Parathyroid adenoma (tissue), 2 donors: Measurements from ENCODE around the gene GASK1B.

Experiments used
- H2AFZ ChIP-seq: fragments of 300-600 bp; sonication (generic); one replicate; pipeline ENCODE4 v1.7.0; 2017; ENCODE audit warnings: antibody characterized with exemption, mild to moderate bottlenecking
- H3K27ac ChIP-seq: fragments of 300-600 bp; sonication (generic); one replicate; pipeline ENCODE4 v1.7.0; 2017
- H3K27me3 ChIP-seq: fragments of 300-600 bp; sonication (generic); one replicate; pipeline ENCODE4 v1.7.0; 2017; ENCODE audit warnings: low read length; ENCODE audit not compliant: control insufficient read depth, insufficient read depth
- H3K36me3 ChIP-seq: fragments of 300-600 bp; sonication (generic); one replicate; pipeline ENCODE4 v1.7.0; 2017; ENCODE audit warnings: low read length; ENCODE audit not compliant: control insufficient read depth, insufficient read depth
- H3K4me1 ChIP-seq: fragments of 300-600 bp; sonication (generic); one replicate; pipeline ENCODE4 v1.7.0; 2017; ENCODE audit warnings: control low read depth
- H3K4me2 ChIP-seq: fragments of 300-600 bp; sonication (generic); one replicate; pipeline ENCODE4 v1.7.0; 2017; ENCODE audit warnings: low read length
- H3K4me3 ChIP-seq: fragments of 300-600 bp; sonication (generic); one replicate; pipeline ENCODE4 v1.7.0; 2017; ENCODE audit warnings: low read depth, low read length
- H3K79me2 ChIP-seq: fragments of 300-600 bp; sonication (generic); one replicate; pipeline ENCODE4 v1.7.0; 2017; ENCODE audit warnings: control low read depth
- H3K9ac ChIP-seq: fragments of 300-600 bp; sonication (generic); one replicate; pipeline ENCODE4 v1.7.0; 2017; ENCODE audit warnings: mild to moderate bottlenecking
- H3K9me3 ChIP-seq: fragments of 300-600 bp; sonication (generic); one replicate; pipeline ENCODE4 v1.7.0; 2017; ENCODE audit warnings: low read length; ENCODE audit not compliant: control insufficient read depth
- CTCF ChIP-seq: fragments of 300-600 bp; sonication (generic); IDR thresholded peaks from one replicate; pipeline ENCODE4 v1.7.0; 2017; ENCODE audit warnings: antibody characterized with exemption, mild to moderate bottlenecking
- donor health status: primary hyperparathyroidism.

Gene GASK1B

DNA sequence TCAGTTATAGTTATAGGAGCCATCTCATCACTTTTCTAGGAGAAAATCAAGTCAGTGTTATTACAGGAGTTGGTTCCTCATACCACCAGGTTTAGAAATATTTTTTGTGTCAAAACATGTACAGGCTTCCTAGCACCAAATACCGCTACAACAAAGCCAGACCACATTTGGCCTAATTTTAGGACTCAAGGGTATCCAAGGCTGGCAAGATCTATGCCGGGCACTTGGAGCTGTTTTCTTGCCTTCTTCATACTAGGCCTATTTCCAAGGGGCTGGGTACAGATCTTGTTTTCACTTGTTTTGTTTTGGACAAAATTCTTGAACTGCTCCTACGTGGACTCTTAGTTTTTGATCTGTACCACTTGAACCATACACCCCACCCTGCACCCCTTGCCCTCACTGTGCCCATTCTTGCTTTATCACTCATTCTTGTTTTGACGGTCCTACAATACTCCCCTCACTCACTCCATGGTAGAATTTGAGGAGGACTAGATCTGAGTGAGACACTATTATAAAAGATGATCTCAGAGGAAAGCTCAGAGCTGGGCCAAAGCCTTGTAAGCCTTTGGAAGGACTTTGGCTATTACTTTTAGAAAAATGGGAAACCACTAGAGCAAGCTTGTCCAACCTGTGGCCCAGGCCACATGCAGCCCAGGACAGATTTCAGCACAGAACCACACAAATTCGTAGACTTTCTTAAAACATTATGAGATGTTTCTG, 19.8 kb upstream of the GASK1B start:
- Histone ChIP-seq H3K36me3 (no peaks in the 10 kb centered on the region), H3K4me2 (no peak overlapping the region), H3K27me3 (no peaks in the 10 kb centered on the region), H3K4me1 (no peaks in the 10 kb centered on the region), H2AFZ (no peak overlapping the region), H3K79me2 (no peaks in the 10 kb centered on the region), H3K9ac (no peak overlapping the region), H3K4me3 (no peak overlapping the region), H3K9me3 (no peaks in the 10 kb centered on the region), H3K27ac (no peak overlapping the region)
- no peak for TF ChIP-seq CTCF

DNA sequence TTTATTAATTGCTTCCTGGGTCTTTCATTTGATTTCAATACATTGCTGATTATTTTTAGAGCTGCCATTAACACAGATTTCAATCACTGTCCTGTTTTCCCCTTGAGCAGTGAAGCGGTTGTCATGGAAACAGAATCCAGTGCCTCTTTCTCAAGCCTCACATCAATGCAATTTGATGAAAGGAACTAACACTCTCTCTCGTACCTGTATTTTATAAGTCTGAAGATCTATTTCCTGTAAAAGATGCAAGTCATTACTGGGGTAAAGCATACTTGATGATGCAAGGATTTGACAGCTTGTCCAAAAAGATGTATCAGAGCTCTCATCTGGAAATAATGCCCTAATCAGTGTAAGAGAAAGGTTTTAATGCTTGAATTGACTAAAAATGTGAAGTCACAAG, 17.9 kb upstream of the GASK1B start:
- Histone ChIP-seq H3K36me3 (no peaks in the 10 kb centered on the region), H2AFZ (no peak overlapping the region), H3K4me2 (no peak overlapping the region), H3K4me1 (no peaks in the 10 kb centered on the region), H3K27ac (no peak overlapping the region), H3K9me3 (no peaks in the 10 kb centered on the region), H3K27me3 (no peaks in the 10 kb centered on the region), H3K79me2 (no peaks in the 10 kb centered on the region), H3K9ac (no peak overlapping the region), H3K4me3 (no peak overlapping the region)
- TF ChIP-seq CTCF = no peak

- H3K4me1 ChIP-seq = no peaks in the 10 kb centered on the region
- no peaks in the 10 kb centered on the region for H3K9me3 ChIP-seq
- no peaks in the 10 kb centered on the region for H3K36me3 ChIP-seq
- H3K9ac ChIP-seq = no peak overlapping the region
- H3K4me2 ChIP-seq = no peak overlapping the region
- no peak overlapping the region for H3K4me3 ChIP-seq
- H3K27ac ChIP-seq = no peak overlapping the region
- H3K27me3 ChIP-seq = no peaks in the 10 kb centered on the region
- H3K79me2 ChIP-seq = no peaks in the 10 kb centered on the region
- no peak overlapping the region for H2AFZ ChIP-seq
- no peak for TF ChIP-seq CTCF
Measured at GRCh38 chr4:158189422-158189821, 16.6 kb upstream of the GASK1B start.

DNA sequence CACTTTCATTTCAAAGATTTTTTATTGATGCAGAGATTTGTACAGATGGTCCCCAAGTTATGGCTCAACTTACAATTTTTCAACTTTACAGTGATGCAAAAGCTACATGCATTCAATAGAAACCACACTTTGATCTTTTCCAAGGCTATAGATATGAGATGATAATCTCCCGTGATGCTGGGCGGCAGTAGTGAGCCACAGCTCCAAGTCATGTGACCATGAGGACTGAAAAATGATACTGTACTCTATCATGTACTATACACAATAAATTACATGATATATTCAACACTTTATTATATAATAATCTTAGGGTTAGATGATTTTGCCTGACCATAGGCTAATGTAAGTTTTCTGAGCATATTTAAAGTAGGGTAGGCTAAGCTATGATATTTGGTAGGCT, 14.0 kb upstream of the GASK1B start:
- no peak overlapping the region for H3K27ac ChIP-seq
- H3K27me3 ChIP-seq = no peaks in the 10 kb centered on the region
- no peaks in the 10 kb centered on the region for H3K9me3 ChIP-seq
- no peak overlapping the region for H3K9ac ChIP-seq
- no peaks in the 10 kb centered on the region for H3K4me1 ChIP-seq
- no peak for TF ChIP-seq CTCF
- no peaks in the 10 kb centered on the region for H3K36me3 ChIP-seq
- no peak overlapping the region for H3K4me3 ChIP-seq
- H3K79me2 ChIP-seq = no peaks in the 10 kb centered on the region
- H2AFZ ChIP-seq = no peak overlapping the region
- no peak overlapping the region for H3K4me2 ChIP-seq

DNA sequence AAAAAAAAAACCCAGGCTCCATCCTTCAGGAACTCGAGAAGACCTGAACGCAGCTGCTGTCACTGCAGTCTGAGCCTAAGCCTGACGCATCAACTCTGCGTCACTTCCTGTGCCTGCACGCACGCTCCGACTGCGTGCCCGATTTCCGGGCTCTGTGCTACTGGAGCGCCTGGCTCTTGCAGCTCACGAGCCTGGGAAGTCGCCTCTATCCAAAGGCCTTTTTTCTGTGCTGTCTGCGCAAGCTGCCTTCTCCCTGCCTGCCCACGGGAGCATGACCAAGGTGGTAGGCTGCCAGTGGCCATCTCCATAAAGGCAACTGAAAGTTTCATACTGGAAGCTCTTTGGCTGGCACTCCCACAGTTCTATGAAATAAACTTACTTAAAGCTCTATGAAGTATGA, 9.9 kb upstream of the GASK1B start:
- H3K9ac ChIP-seq = no peak overlapping the region
- H3K79me2 ChIP-seq = no peaks in the 10 kb centered on the region
- H3K4me3 ChIP-seq = no peak overlapping the region
- H2AFZ ChIP-seq = no peak overlapping the region
- H3K27ac ChIP-seq = no peak overlapping the region
- no peaks in the 10 kb centered on the region for H3K36me3 ChIP-seq
- H3K4me2 ChIP-seq = no peak overlapping the region
- no peaks in the 10 kb centered on the region for H3K4me1 ChIP-seq
- H3K27me3 ChIP-seq = no peaks in the 10 kb centered on the region
- H3K9me3 ChIP-seq = no peaks in the 10 kb centered on the region
- no peak for TF ChIP-seq CTCF
